HT1080 (cell line): ENCODE data around the gene ARHGAP44. TPM values are rescaled to one million over a fixed set of nuclear protein-coding genes. Genes with fewer than 3 reads are reported as not detected.

Source experiments
- DNase-seq: peaks from one replicate; pipeline ENCODE4 v3.0.0-alpha.2; 2015; ENCODE audit warnings: low read depth
- total RNA-seq: library from RNA; depleted of rRNA; stranded (reverse); fragments of >200 nt; shearing (Covaris generic); gene quantifications from 2 replicates; pipeline ENCODE4 v1.2.3, GENCODE V29; 2014

ARHGAP44 gene
- total RNA-seq, 1 experiment from 2014 or later = 1.00 TPM

DNA sequence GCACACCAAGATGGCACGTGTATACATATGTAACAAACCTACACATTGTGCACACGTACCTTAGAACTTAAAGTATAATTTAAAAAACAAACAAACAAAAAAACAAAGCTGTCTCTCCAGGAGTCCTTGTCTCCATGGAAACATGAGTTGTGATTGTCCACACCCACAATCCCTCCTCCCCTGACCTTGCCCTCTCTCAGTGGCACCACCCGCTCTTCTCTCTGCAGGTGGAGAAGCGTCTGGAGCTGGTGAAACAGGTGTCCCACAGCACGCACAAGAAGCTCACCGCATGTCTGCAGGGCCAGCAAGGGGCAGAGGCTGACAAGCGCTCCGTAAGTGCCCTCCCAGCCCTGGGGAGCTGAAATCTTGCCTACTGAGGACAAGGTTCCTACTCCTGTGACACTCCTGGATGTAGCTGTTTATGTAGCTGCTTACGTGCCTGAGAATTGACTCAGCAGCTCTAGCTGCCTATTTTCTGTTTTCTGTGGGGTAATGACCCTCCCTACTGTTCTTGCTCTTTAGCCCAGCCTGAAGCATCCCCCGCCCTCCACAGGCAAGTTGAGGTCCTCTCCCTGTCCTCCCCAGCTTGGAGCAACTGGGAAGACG, 107.0 kb downstream of the ARHGAP44 start:
- DNase-seq = no peak

GRCh38 chr17:12898110-12898509, 108.8 kb downstream of the ARHGAP44 start:
- DNase-seq = no peak

- no peak for DNase-seq
Observed at GRCh38 chr17:12899604-12900003, 110.3 kb downstream of the ARHGAP44 start.

DNA sequence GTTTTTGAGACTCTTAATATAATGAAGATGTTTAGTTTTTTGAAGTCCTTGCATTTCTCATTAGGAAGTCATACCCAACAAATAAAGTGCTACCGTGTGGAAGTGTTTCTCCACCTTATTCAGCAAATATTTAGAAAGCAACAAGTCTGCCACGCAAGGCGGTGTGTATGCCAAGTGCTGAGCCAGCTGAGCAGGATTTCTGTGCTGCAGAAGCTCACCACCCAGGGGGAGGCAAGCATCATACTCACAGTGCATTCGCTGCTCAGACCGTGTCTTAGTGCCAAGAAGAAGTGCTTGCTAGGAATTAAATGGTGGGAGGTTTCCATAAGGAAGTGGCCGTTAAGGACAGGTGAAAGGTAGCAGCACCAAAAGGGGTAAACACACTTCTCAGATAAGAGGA, 111.2 kb downstream of the ARHGAP44 start:
- DNase-seq = no peak

- DNase-seq = no peak
Observed at GRCh38 chr17:12902046-12902445, 112.7 kb downstream of the ARHGAP44 start.

- no peak for DNase-seq
Observed at GRCh38 chr17:12907477-12907876, 118.2 kb downstream of the ARHGAP44 start.

DNA sequence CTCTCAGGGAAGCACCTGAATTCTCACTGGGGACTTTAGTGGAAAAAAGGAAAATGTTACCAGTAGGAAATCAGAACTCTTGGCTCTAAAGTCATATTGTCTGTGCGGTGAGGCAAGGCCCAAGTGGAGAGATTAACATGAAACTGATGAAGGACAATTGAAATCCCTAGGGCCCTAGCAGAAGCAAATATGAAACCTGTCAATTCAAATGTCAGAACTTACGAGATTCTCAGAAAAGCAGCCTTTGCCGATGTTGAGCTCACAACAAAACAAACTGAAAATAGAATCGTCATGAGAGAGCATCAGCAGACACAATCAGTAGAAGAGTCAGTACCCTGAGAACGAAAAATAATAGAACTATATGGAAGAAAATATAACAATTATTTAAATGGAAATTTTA, 119.7 kb downstream of the ARHGAP44 start:
- DNase-seq = no peak

DNA sequence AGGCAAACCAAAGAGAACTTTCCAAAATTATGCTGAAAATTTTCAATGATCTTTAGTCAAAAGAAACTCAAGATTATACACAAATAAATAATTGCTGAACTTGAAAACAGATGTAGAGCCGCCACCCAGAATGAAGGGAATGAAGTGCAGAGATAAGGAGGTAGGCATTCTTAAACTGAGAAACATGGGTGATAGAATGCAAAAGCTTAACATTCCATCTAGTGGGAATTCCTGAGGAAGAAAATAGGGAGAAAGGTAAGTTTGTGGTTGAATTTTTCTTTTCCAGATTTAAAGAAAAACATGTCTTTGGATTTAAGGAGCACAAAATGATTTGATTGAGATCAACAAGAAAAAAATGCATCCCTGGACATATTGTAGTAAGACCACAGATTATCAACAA, 120.2 kb downstream of the ARHGAP44 start:
- DNase-seq = no peak

DNA sequence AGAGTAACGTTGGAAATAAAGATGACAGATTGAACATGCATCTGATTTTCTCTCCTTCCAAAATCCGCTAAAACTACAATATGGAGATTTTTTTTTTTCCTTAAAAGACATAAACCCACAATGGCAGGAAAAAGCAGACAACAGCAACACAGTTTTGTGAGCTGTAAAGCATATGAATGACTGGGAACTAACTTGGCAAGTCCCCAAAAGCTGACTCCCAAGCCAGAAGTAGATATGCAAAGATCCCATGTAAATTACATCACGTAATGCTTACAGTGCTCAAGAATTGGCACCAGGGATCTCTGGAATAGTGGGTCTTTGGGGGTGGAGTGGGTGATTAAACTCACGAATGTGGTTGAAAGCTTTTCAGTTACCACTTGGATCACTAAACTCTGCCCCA, 121.9 kb downstream of the ARHGAP44 start:
- DNase-seq = no peak

GRCh38 chr17:12917399-12917798, 128.1 kb downstream of the ARHGAP44 start:
- no peak for DNase-seq

DNA sequence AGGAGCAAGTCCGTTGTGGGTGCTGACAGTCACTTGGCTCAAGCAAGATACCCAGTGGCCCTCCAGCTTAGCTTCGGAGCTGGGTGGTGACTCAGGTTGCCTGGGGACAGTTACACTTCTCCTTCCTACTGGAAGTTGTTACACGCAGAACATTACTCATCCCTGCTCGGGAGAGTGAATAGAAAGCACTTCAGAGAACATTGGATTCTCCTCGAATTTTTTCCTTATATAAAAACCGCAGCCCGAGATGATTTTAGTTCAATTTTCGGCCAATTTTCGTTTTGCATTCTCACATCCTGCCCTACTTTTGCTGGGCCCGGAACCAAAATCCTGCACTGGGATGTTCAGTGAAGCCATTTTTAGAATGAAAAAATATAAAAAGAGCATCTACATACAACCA, 128.8 kb downstream of the ARHGAP44 start:
- peak; percentile 68 for DNase-seq

DNA sequence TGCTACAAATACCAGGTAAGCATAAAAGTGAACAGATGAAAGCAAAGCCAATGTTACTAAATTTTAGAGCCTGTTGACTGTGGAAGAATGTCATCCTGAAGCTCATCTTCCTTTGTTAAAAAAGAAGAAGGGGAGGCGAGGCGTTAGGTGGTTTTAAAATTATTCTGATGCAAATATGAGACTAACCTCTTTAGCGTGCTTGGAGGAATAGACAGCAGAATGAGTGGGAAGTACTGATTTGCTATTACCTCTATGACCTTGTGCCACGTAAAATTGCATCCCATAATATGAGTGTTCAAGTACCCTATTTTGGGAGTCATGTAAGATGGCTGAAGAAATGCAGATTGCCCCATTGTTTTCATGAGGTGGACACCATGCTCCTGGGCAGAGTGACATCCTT, 132.8 kb downstream of the ARHGAP44 start:
- no peak for DNase-seq

GRCh38 chr17:12924614-12925013, 135.3 kb downstream of the ARHGAP44 start:
- no peak for DNase-seq

DNA sequence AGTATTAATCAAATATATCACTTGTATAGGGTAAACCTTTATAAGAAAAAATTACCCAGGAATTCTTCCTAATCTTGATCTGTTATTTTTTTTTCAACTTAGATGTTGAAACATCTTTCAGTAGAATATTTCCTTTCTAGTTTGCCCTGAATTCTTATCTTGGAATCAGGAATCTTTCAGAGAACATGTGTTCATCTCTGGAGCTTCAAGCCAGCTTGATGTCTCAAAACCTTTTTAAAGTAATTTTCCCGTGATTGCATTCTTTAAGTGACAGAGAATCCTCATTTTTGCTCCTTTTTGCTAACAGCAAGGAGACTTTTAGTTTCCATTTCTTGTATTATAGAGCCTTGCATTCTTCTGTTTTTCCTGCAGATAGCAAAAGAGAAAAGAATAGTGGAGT, 137.7 kb downstream of the ARHGAP44 start:
- no peak for DNase-seq

DNA sequence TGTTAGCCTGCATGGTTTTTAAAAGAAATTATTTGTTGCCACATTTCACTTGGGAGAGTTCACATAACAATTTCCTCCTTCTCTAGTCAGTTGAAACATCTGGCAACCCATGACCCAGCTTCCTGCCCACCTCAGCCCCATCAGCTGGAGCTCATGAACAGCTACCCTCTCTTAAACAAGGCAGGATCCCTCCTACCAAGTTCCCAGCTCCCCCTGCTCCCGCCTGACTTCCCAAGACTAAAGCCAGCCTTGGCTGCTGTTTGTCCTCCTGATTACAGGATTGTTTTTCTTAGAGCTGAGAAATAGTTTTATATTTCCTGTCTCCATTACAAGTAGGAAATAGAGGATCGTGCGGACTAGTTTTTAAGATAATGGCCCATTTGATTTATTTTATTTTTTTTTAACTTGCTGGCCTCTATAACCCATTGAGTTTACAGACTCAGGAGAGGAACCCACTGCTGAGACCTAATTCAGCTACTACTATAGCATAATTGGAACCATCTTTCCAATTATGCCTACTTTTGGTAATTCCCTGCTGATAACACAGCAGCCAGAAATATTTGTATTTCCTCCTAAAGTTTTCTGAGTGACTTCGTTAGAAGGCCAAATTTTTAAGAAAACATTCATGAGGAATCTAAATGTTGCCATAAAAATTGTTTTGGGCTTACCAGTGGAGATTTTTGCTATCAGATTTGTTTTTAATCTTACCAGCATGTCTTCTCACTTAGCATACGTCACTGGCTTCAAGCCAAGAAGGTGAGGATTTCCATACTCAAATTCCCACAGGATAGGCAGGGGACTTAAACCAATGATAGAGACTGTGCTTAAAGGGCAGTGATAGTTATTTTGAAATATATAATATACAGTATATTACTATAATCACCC, 138.5 kb downstream of the ARHGAP44 start:
- no peak for DNase-seq

GRCh38 chr17:12928736-12929135, 139.4 kb downstream of the ARHGAP44 start:
- DNase-seq = no peak

GRCh38 chr17:12936501-12936900, 147.2 kb downstream of the ARHGAP44 start:
- DNase-seq = no peak

GRCh38 chr17:12940699-12941098, 151.4 kb downstream of the ARHGAP44 start:
- DNase-seq = no peak

DNA sequence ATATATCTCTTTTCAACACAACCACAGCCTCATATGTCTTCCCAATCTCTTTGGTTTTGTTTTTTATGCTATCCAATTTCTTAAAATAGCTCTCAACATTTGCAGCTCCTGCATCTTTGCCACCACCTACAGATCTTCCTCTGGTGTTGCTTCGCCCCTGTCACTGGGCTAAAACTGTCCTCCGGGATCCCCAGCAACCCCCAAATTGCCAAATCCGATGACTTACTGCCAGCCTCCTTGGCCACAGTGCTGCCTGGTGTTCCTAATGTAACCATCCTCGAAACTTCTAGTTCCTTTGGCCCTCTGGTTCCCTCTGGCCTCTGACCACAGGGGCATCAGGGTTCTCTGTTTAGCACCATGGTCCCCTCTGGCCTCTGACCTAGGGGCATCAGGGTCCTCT, 157.7 kb downstream of the ARHGAP44 start:
- no peak for DNase-seq

DNA sequence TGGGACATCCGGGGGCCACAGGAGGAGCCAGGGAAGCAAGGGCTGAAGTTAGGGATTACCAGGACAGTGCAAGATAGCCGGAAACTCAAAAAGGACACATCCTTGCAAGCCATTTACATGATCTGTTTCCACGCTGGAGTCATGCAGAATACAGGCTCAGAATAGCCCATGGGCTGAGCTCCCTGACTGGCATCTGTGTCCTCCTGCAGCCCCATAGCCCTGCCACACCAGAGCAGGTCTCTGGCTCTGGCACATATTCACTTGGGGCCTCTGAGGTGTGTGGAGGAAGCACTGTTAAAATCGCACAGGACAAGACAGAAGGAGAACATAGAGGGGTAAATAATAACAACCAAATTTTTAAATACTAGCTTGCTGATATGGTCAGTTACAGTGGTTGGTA, 162.7 kb downstream of the ARHGAP44 start:
- no peak for DNase-seq

DNA sequence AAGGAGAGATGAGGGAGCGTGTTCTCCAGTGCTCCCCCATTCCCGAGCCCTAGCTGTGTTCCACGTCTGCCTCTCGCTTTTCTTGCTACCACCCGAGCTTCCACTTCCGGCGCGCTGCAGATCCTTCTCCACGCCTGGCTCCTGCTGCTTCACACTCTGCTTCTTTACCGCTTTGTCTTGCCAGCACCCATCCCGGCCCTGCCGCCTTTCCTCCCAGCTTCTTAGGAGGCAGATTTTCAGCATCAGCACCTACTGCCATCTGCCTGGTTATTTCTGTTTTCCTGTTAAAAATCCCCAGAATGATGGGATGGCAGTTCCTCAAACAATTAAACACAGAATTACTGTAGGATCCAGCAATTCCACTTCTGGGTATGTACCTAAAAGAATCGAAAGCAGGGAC, 163.9 kb downstream of the ARHGAP44 start:
- no peak for DNase-seq

- DNase-seq = no peak
Observed at GRCh38 chr17:12955521-12955920, 166.2 kb downstream of the ARHGAP44 start.

DNA sequence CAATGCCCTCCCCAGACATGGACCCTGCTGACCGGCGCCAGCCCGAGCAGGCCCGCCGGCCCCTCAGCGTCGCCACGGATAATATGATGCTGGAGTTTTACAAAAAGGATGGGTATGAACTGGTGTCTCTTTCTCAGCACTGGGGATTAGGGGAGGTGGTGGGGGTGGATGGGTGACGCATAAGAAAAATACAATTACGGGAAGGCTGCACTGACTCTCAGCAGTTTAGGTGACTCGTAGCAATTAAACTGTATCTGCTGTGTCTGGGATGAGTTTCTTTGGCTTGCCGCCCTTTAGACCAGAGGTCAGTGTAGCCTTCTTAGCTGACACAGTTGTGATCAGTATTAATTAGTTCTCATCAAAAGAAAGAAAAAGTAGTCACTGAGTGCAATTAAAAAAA, 169.5 kb downstream of the ARHGAP44 start:
- DNase-seq = peak; percentile 40
